Neural progenitor cell (in vitro differentiated cells): ENCODE data around the gene MVB12B. TPM values are rescaled to one million over a fixed set of nuclear protein-coding genes. Genes with fewer than 3 reads are reported as not detected.

Experiments used
- DNase-seq: peaks from one replicate; pipeline ENCODE4 v3.0.0-alpha.2; 2016; ENCODE audit warnings: low spot score
- H2AFZ ChIP-seq: fragments of 200-600 bp; sonication (generic); replicated peaks from 2 replicates; pipeline ENCODE4 v1.6.1; 2016; ENCODE audit warnings: antibody characterized with exemption
- H3F3A ChIP-seq: fragments of 200-600 bp; sonication (generic); 2 replicates; pipeline ENCODE4 v1.6.1; 2016; ENCODE audit warnings: antibody characterized with exemption, low read depth
- H3K27ac ChIP-seq: fragments of 200-600 bp; sonication (generic); 2 replicates; pipeline ENCODE4 v1.5.1; 2016; ENCODE audit warnings: mild to moderate bottlenecking
- H3K27me3 ChIP-seq: fragments of 200-600 bp; sonication (generic); 2 replicates; pipeline ENCODE4 v1.6.1; 2016; ENCODE audit warnings: mild to moderate bottlenecking, moderate library complexity
- H3K36me3 ChIP-seq: fragments of 200-600 bp; sonication (generic); 2 replicates; pipeline ENCODE4 v1.5.1; 2016
- H3K4me1 ChIP-seq: fragments of 200-600 bp; sonication (generic); 2 replicates; pipeline ENCODE4 v1.6.1; 2016; ENCODE audit warnings: mixed run types
- H3K4me2 ChIP-seq: fragments of 200-600 bp; sonication (generic); 2 replicates; pipeline ENCODE4 v1.6.1; 2016
- H3K4me3 ChIP-seq: fragments of 200-600 bp; sonication (generic); 2 replicates; pipeline ENCODE4 v1.5.1; 2016
- H3K79me2 ChIP-seq: fragments of 200-600 bp; sonication (generic); 2 replicates; pipeline ENCODE4 v1.6.1; 2016; ENCODE audit warnings: low read depth
- H3K9ac ChIP-seq: fragments of 200-600 bp; sonication (generic); 2 replicates; pipeline ENCODE4 v1.6.1; 2016
- H3K9me3 ChIP-seq: fragments of 200-600 bp; sonication (generic); 2 replicates; pipeline ENCODE4 v1.5.1; 2016; ENCODE audit warnings: low read depth
- H4K20me1 ChIP-seq: fragments of 200-600 bp; sonication (generic); 2 replicates; pipeline ENCODE4 v1.6.1; 2016; ENCODE audit warnings: low read depth
- H3K27ac Mint-ChIP-seq: 3 replicates; pipeline ENCODE4 v1.8.0; 2021; ENCODE audit warnings: mixed read lengths
- H3K27me3 Mint-ChIP-seq: 2 replicates; pipeline ENCODE4 v1.8.0; 2022; ENCODE audit warnings: low read depth, mild to moderate bottlenecking, inconsistent platforms, moderate library complexity, mixed read lengths; ENCODE audit not compliant: insufficient read depth
- H3K36me3 Mint-ChIP-seq: 3 replicates; pipeline ENCODE4 v1.8.0; 2021; ENCODE audit warnings: mixed read lengths
- H3K4me1 Mint-ChIP-seq: 3 replicates; pipeline ENCODE4 v1.8.0; 2021; ENCODE audit warnings: mixed read lengths
- H3K4me3 Mint-ChIP-seq: 3 replicates; pipeline ENCODE4 v1.8.0; 2021; ENCODE audit warnings: mild to moderate bottlenecking, moderate library complexity, mixed read lengths
- H3K9me3 Mint-ChIP-seq: 3 replicates; pipeline ENCODE4 v1.8.0; 2020; ENCODE audit warnings: mixed read lengths
- EZH2 ChIP-seq: fragments of 200-600 bp; sonication (generic); IDR thresholded peaks from 2 replicates; pipeline ENCODE4 v1.6.1; 2017; ENCODE audit warnings: antibody characterized with exemption, mild to moderate bottlenecking, moderate library complexity
- EZH2phosphoT487 ChIP-seq: fragments of 200-600 bp; sonication (generic); IDR thresholded peaks from 2 replicates; pipeline ENCODE4 v1.6.1; 2017; ENCODE audit warnings: antibody characterized with exemption
- total RNA-seq: library from RNA; depleted of rRNA; stranded (reverse); fragments of >200 nt; gene quantifications from 2 replicates; pipeline ENCODE4 v1.2.3, GENCODE V29; 2015; ENCODE audit warnings: low replicate concordance
- TF ChIP-seq, protein P1 (sequence below): fragments of 200-600 bp; sonication (generic); IDR thresholded peaks from 2 replicates; pipeline ENCODE4 v1.5.1; 2017; ENCODE audit warnings: antibody characterized with exemption, mild to moderate bottlenecking

MVB12B gene
- total RNA-seq, 1 donor from 2014 or later: 16.1 TPM

- H3F3A ChIP-seq: no peaks in the 10 kb centered on the region
- H4K20me1 ChIP-seq: no peaks in the 10 kb centered on the region
- no peaks in the 10 kb centered on the region for H3K79me2 ChIP-seq
- no peaks in the 10 kb centered on the region for H3K9me3 ChIP-seq
- Mint-ChIP-seq H3K27me3 (peaks cover 5% of the 10 kb centered on the region), H3K27ac (peak overlapping the region; percentile 46), H3K4me3 (no peak overlapping the region), H3K36me3 (no peaks in the 10 kb centered on the region), H3K9me3 (no peaks in the 10 kb centered on the region), H3K4me1 (peaks cover 13% of the 10 kb centered on the region)
- no peaks in the 10 kb centered on the region for H3K27me3 ChIP-seq
- TF ChIP-seq, protein P1, sequence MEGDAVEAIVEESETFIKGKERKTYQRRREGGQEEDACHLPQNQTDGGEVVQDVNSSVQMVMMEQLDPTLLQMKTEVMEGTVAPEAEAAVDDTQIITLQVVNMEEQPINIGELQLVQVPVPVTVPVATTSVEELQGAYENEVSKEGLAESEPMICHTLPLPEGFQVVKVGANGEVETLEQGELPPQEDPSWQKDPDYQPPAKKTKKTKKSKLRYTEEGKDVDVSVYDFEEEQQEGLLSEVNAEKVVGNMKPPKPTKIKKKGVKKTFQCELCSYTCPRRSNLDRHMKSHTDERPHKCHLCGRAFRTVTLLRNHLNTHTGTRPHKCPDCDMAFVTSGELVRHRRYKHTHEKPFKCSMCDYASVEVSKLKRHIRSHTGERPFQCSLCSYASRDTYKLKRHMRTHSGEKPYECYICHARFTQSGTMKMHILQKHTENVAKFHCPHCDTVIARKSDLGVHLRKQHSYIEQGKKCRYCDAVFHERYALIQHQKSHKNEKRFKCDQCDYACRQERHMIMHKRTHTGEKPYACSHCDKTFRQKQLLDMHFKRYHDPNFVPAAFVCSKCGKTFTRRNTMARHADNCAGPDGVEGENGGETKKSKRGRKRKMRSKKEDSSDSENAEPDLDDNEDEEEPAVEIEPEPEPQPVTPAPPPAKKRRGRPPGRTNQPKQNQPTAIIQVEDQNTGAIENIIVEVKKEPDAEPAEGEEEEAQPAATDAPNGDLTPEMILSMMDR: no peak
- no peak for TF ChIP-seq EZH2
- no peak for TF ChIP-seq EZH2phosphoT487
- H3K4me3 ChIP-seq: no peak overlapping the region
- H3K9ac ChIP-seq: no peak overlapping the region
- no peak for DNase-seq
- no peak overlapping the region for H3K27ac ChIP-seq
- no peaks in the 10 kb centered on the region for H3K36me3 ChIP-seq
- peaks cover under 1% of the 10 kb centered on the region for H3K4me1 ChIP-seq
- H3K4me2 ChIP-seq: no peak overlapping the region
- no peak overlapping the region for H2AFZ ChIP-seq
Measured at GRCh38 chr9:126304207-126304970, 22.2 kb upstream of the MVB12B start.

DNA sequence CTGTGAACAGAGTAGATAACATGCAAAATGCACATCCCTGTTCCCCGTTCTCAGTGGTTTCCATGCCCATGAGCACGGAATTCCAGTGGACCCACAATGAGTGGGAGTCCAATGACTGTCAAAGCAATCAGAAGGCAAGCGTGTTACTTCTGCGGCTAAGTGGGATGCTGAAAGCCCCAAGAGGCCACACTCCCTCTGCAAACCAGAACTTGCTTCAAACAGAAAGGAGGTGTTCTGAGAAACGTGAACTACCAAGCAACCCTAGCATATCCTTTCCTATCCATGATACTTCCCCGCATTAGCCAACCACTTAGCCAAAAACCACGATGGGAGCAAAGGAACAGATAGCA, 21.7 kb upstream of the MVB12B start:
- H3K4me1 Mint-ChIP-seq: peaks cover 18% of the 10 kb centered on the region
- no peaks in the 10 kb centered on the region for H3K79me2 ChIP-seq
- peak overlapping the region; percentile 46 for H3K27ac Mint-ChIP-seq
- H3K4me1 ChIP-seq: peaks cover 6% of the 10 kb centered on the region
- no peak overlapping the region for H3K4me3 Mint-ChIP-seq
- H3K4me3 ChIP-seq: no peak overlapping the region
- TF ChIP-seq EZH2phosphoT487 (no peak), EZH2 (no peak)
- TF ChIP-seq, protein P1: no peak
- DNase-seq: no peak
- H3F3A ChIP-seq: no peaks in the 10 kb centered on the region
- H2AFZ ChIP-seq: no peak overlapping the region
- H3K4me2 ChIP-seq: no peak overlapping the region
- H4K20me1 ChIP-seq: no peaks in the 10 kb centered on the region
- H3K9me3 Mint-ChIP-seq: no peaks in the 10 kb centered on the region
- H3K27me3 Mint-ChIP-seq: peaks cover 3% of the 10 kb centered on the region
- no peak overlapping the region for H3K9ac ChIP-seq
- H3K36me3 ChIP-seq: no peaks in the 10 kb centered on the region
- no peaks in the 10 kb centered on the region for H3K27me3 ChIP-seq
- no peaks in the 10 kb centered on the region for H3K36me3 Mint-ChIP-seq
- no peak overlapping the region for H3K27ac ChIP-seq
- H3K9me3 ChIP-seq: no peaks in the 10 kb centered on the region

DNA sequence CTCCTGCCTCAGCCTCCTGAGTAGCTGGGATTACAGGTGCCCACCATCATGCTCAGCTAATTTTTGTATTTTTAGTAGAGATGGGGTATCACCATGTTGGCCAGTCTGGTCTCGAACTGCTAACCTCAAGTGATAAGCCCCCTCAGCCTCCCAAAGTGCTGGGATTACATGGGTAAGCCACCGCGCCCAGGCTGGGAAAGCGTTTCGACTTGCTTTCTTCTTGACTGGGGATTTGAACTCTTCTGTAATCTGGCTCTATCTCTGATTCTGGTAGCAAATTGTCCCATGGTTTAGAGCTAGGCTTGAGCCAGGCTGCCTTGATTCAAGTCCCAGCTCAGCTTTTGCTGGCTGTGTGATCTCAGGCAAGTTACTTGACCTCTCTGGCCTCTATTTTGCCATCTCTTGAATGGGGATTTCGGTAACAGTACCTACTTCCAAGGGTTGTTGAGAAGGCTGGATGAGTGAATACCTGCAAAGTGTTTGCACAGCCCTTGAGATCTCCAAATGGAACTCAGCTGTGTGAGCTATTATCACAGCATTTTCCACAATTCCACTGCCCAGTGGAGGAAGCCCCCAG, 20.5 kb upstream of the MVB12B start:
- Mint-ChIP-seq H3K27me3 (peaks cover 3% of the 10 kb centered on the region), H3K36me3 (no peaks in the 10 kb centered on the region), H3K27ac (no peak overlapping the region), H3K9me3 (no peaks in the 10 kb centered on the region), H3K4me1 (peaks cover 19% of the 10 kb centered on the region), H3K4me3 (no peak overlapping the region)
- no peaks in the 10 kb centered on the region for H3K9me3 ChIP-seq
- TF ChIP-seq, protein P1: no peak
- TF ChIP-seq EZH2: no peak
- no peak for TF ChIP-seq EZH2phosphoT487
- H2AFZ ChIP-seq: no peak overlapping the region
- no peak overlapping the region for H3K27ac ChIP-seq
- H3K36me3 ChIP-seq: no peaks in the 10 kb centered on the region
- no peak overlapping the region for H3K4me3 ChIP-seq
- H3K27me3 ChIP-seq: no peaks in the 10 kb centered on the region
- H3K4me2 ChIP-seq: no peak overlapping the region
- no peaks in the 10 kb centered on the region for H3F3A ChIP-seq
- peaks cover 12% of the 10 kb centered on the region for H3K4me1 ChIP-seq
- H3K9ac ChIP-seq: no peak overlapping the region
- H4K20me1 ChIP-seq: no peaks in the 10 kb centered on the region
- no peaks in the 10 kb centered on the region for H3K79me2 ChIP-seq
- DNase-seq: no peak
